Measurements from ENCODE around the gene RPL18A. TPM values are rescaled to one million over a fixed set of nuclear protein-coding genes. Genes with fewer than 3 reads are reported as not detected.

Gene RPL18A
- total and polyA plus RNA-seq, 2 of the 4 experiments (the other 2 are of a cell fraction): 1,351 to 1,735 TPM

DNA sequence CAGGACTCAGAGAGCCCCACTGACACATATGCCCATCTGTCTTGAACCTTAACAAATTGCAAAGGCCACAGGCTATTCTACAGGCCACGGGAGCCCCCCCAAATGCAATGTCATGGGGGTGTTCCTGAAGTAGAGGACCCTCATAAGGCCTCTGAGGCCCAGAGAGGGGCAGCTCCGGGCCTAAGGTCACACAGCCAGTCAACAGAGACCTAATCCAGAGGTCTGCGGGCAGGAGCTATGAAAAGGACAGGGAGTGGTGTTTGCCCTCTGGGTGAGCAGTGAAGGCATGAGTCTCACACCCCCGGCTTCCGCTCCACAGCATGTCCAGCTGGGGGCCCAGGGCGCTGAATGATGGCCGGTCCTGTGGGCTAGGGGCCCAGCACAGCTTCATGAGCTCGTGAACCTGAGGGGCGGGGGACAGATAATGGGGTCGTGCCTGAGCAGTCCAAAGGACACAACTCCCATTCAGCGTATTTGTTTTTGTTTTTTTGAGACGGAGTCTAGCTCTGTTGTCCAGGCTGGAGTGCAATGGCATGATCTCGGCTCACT, 33.1 kb upstream of the RPL18A start:
- no peaks in the 10 kb centered on the region for H3K9me3 ChIP-seq (ENCODE audit: control insufficient read depth, insufficient read depth, low read length)
- H4K91ac ChIP-seq (ENCODE audit: insufficient read depth, low read depth, low read length): no peak overlapping the region
- H2BK5ac ChIP-seq (ENCODE audit: low read depth, low read length, poor library complexity, severe bottlenecking): no peak overlapping the region
- H4K8ac ChIP-seq (ENCODE audit: low read depth in 2 of 2, low read length in 2 of 2): no peak overlapping the region
- H2BK120ac ChIP-seq (ENCODE audit: low read depth, low read length): no peak overlapping the region
- no peaks in the 10 kb centered on the region for H4K20me1 ChIP-seq (ENCODE audit: insufficient read depth, low read length)
- no peaks in the 10 kb centered on the region for H3K79me1 ChIP-seq (ENCODE audit: low read depth in 1 of 2, low read length in 2 of 2)
- no peak overlapping the region for H4K5ac ChIP-seq (ENCODE audit: low read depth, low read length)
- no peak overlapping the region for H2AK5ac ChIP-seq (ENCODE audit: low read depth, low read length)
- TF ChIP-seq POLR2A (IDR thresholded peaks at IDR 0.05; ENCODE audit: low read depth, low read length) (no peak), CEBPB (IDR thresholded peaks at IDR 0.05; ENCODE audit: low read depth, low read length) (no peak), CHD1 (IDR thresholded peaks at IDR 0.05; ENCODE audit: low read depth, low read length) (no peak)
- TF ChIP-seq, protein P1, sequence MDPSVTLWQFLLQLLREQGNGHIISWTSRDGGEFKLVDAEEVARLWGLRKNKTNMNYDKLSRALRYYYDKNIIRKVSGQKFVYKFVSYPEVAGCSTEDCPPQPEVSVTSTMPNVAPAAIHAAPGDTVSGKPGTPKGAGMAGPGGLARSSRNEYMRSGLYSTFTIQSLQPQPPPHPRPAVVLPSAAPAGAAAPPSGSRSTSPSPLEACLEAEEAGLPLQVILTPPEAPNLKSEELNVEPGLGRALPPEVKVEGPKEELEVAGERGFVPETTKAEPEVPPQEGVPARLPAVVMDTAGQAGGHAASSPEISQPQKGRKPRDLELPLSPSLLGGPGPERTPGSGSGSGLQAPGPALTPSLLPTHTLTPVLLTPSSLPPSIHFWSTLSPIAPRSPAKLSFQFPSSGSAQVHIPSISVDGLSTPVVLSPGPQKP (IDR thresholded peaks at IDR 0.05; ENCODE audit: borderline replicate concordance, low read depth, low read length): no peak
- no peak overlapping the region for H3K56ac ChIP-seq (ENCODE audit: extremely low read depth, insufficient read depth, low read length)
- no peak overlapping the region for H3K23ac ChIP-seq (ENCODE audit: low read depth, low read length)
- H3K9me1 ChIP-seq (ENCODE audit: insufficient read depth, low read length): no peaks in the 10 kb centered on the region
- dilution Hi-C loops (cut with HindIII; ENCODE audit: low sequenced_read_pairs, unreplicated experiment): no loop called here
- DNase-seq (no peak), ATAC-seq (ENCODE audit: low read depth) (no peak)
- no peaks in the 10 kb centered on the region for H3K36me3 ChIP-seq (ENCODE audit: control insufficient read depth, insufficient read depth, low read length)
- POLR2A ChIA-PET (ENCODE audit: unreplicated experiment): no interaction called here
- BruUV-seq (replicated peaks): no TSS peak
- peaks cover 2% of the 10 kb centered on the region; the same call in 1 of the 2 replicates for H3K4me1 ChIP-seq (ENCODE audit: control insufficient read depth, insufficient read depth, low read length)
- no peak overlapping the region for H2AK9ac ChIP-seq (replicated peaks; ENCODE audit: low read depth, low read length, poor library complexity)
- H3K4me3 ChIP-seq (ENCODE audit: insufficient read depth, low read depth, low read length): no peak overlapping the region
- no peak overlapping the region for H3K18ac ChIP-seq (ENCODE audit: low read depth, low read length)
- H2AFZ ChIP-seq (replicated peaks; ENCODE audit: low read length, poor library complexity): no peak overlapping the region
- H2BK20ac ChIP-seq (ENCODE audit: low read depth, low read length): no peak overlapping the region
- no peak overlapping the region for H2BK15ac ChIP-seq (ENCODE audit: low read depth, low read length)
- WGBS, 2 experiments (ENCODE audit: extremely low coverage in 2 of 2, insufficient read length in 1 of 2): 84% methylated on average over 12 of the region's 13 CpGs; no CpG with 5 or more reads in 1 of the 2 experiments
- intact Hi-C loops (cut with micrococcal nuclease): no loop called here
- no peak overlapping the region for H3K27ac ChIP-seq (ENCODE audit: insufficient read depth, low read length)
- in situ Hi-C loops (cut with MboI; ENCODE audit: low sequenced_read_pairs): no loop called here
- H3K4me2 ChIP-seq (ENCODE audit: low read depth, low read length): no peak overlapping the region
- peaks cover 26% of the 10 kb centered on the region for H3K27me3 ChIP-seq (ENCODE audit: control insufficient read depth, insufficient read depth, low read length)
- H3K9ac ChIP-seq (ENCODE audit: low read depth, low read length): no peak overlapping the region
- no peak overlapping the region for H3K4ac ChIP-seq (ENCODE audit: low read depth, low read length)
- no peak overlapping the region for H3K14ac ChIP-seq (replicated peaks; ENCODE audit: low read depth, low read length)
- CTCF ChIA-PET: no interaction called here
